Suprapubic skin (tissue), 4 donors: ENCODE results near the gene UGT1A8. TPM values are rescaled to one million over a fixed set of nuclear protein-coding genes. Genes with fewer than 3 reads are reported as not detected.
"Not testable (repeated sequence)": the region's sequence is repeated elsewhere in the genome, so short reads cannot be mapped to it uniquely, and the experiment has no call there.

ENCODE experiments used
- DNase-seq, 2 donors: peaks; one replicate each; pipeline ENCODE4 v3.0.0-alpha.2; 2019; ENCODE audit warnings: low spot score in 2 of 2
- H3K27ac ChIP-seq: fragments of 200-600 bp; sonication (generic); one replicate; pipeline ENCODE4 v1.5.1; 2019
- H3K27me3 ChIP-seq: fragments of 200-600 bp; sonication (generic); one replicate; pipeline ENCODE4 v1.5.1; 2019
- H3K36me3 ChIP-seq: fragments of 200-600 bp; sonication (generic); one replicate; pipeline ENCODE4 v1.5.1; 2019
- H3K4me1 ChIP-seq: fragments of 200-600 bp; sonication (generic); one replicate; pipeline ENCODE4 v1.5.1; 2019
- H3K4me3 ChIP-seq: fragments of 200-600 bp; sonication (generic); one replicate; pipeline ENCODE4 v1.5.1; 2019; ENCODE audit warnings: mild to moderate bottlenecking
- H3K9me3 ChIP-seq: fragments of 200-600 bp; sonication (generic); one replicate; pipeline ENCODE4 v1.5.1; 2019
- EP300 ChIP-seq: sonication (generic); formaldehyde crosslinking; IDR thresholded peaks from one replicate; pipeline ENCODE4 v1.6.1; 2017; ENCODE audit warnings: antibody characterized with exemption
- POLR2A ChIP-seq, 2 donors: fragments of 450-650 bp; IDR thresholded peaks; one replicate each; pipeline ENCODE4 v1.6.1; 2017; ENCODE audit warnings: antibody characterized with exemption in 2 of 2, mild to moderate bottlenecking in 2 of 2, moderate library complexity in 2 of 2
- POLR2AphosphoS5 ChIP-seq, 3 donors: sonication (generic); formaldehyde crosslinking; IDR thresholded peaks; one replicate each; pipeline ENCODE4 v1.6.1; 2017; ENCODE audit warnings: antibody characterized with exemption in 3 of 3
- WGBS: methylation state at CpG from one replicate; pipeline ENCODE4 v1.1.5; 2018; 5-methylcytosine and 5-hydroxymethylcytosine counted together
- total RNA-seq, 4 donors: library from RNA; depleted of rRNA; stranded (reverse); fragments of >200 nt; gene quantifications; one replicate each; pipeline ENCODE4 v1.1.0, GENCODE V29; 2016
- TF ChIP-seq, protein P1 (sequence below), 2 donors: fragments of 200-600 bp in 1 of 2; fragments of 450-650 bp in 1 of 2; sonication (generic) in 1 of 2; IDR thresholded peaks; one replicate each; pipeline ENCODE4 v1.5.1; 2016 to 2019; ENCODE audit warnings: antibody characterized with exemption in 2 of 2, mild to moderate bottlenecking in 1 of 2, moderate library complexity in 1 of 2

UGT1A8 gene
- total RNA-seq, 4 donors from 2014 or later: 0.47 TPM; not detected in 3

DNA sequence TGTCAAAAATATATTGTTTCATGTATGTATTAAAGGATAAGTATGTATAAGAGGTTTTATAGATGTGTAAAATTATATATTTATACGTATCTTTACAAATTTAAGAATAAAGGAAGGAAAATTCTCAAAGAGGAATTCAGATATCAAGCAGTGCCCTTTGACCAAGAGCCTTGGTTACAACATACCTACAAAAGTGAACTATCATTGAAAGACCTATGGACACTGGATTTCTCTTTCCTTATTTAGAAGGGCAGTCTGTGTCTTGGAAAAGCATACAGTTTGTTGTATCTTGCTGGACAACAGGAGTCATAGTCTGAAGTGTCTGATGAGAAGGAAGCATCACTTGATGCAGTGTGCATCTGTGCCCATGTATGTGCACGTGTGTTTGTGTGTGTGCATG is 29.0 kb upstream of the UGT1A8 start:
- Histone ChIP-seq H3K9me3 (no peaks in the 10 kb centered on the region), H3K4me1 (no peaks in the 10 kb centered on the region), H3K27me3 (peaks cover 3% of the 10 kb centered on the region), H3K36me3 (no peaks in the 10 kb centered on the region), H3K27ac (no peak overlapping the region), H3K4me3 (no peak overlapping the region)
- 96% methylated on average over 2 of the region's 2 CpGs for WGBS
- DNase-seq: no peak
- TF ChIP-seq, protein P1, sequence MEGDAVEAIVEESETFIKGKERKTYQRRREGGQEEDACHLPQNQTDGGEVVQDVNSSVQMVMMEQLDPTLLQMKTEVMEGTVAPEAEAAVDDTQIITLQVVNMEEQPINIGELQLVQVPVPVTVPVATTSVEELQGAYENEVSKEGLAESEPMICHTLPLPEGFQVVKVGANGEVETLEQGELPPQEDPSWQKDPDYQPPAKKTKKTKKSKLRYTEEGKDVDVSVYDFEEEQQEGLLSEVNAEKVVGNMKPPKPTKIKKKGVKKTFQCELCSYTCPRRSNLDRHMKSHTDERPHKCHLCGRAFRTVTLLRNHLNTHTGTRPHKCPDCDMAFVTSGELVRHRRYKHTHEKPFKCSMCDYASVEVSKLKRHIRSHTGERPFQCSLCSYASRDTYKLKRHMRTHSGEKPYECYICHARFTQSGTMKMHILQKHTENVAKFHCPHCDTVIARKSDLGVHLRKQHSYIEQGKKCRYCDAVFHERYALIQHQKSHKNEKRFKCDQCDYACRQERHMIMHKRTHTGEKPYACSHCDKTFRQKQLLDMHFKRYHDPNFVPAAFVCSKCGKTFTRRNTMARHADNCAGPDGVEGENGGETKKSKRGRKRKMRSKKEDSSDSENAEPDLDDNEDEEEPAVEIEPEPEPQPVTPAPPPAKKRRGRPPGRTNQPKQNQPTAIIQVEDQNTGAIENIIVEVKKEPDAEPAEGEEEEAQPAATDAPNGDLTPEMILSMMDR (IDR thresholded peaks at IDR 0.05): no peak
- TF ChIP-seq POLR2A (IDR thresholded peaks at IDR 0.05) (no peak), EP300 (no peak), POLR2AphosphoS5 (IDR thresholded peaks at IDR 0.05) (no peak)

DNA sequence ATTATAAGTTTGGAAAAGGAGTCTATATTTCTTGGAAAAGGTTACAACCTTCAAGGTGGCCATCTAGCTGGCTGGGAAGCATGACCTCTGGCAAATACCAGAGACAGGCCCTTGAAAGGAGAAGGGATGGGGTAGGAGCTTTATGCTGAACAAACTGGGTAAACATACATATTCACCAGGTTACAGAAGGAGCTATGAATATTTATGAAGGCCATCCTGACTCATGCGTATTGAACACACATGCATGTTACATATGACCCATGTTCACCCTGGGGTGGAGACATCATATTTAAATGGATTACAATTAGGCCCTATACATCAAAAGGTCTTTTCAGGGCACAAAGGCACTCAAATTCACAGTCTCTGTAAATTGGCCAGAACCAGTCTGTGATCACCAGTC is 24.7 kb upstream of the UGT1A8 start:
- not testable (repeated sequence) for H3K4me3 ChIP-seq, DNase-seq
- 80% methylated on average over 1 of the region's 1 CpG for WGBS

DNA sequence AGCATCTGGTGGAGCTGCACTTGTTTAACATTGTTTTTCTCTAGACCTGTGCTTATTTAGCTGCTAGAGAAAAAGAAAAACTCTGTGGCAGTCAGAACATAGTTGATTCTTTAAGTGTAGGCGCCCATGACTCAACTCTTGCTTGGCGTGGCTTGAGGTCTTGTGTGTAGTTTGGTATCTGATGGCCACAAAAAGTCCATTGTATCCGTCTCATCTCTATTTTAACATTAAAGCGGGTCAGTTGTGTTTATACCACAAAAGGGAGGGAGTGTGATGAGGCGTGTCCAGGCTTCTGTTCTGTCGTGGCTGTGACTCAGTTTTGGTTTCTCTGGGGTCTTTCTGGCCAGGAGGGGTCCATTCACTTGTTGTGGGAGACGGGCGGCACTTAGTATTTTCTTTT is 24.2 kb upstream of the UGT1A8 start:
- no peaks in the 10 kb centered on the region for H3K4me1 ChIP-seq
- H3K27ac ChIP-seq: no peak overlapping the region
- no peaks in the 10 kb centered on the region for H3K36me3 ChIP-seq
- DNase-seq: no peak
- H3K9me3 ChIP-seq: no peaks in the 10 kb centered on the region
- H3K27me3 ChIP-seq: peaks cover 3% of the 10 kb centered on the region
- TF ChIP-seq EP300 (no peak), POLR2A (IDR thresholded peaks at IDR 0.05) (no peak), POLR2AphosphoS5 (IDR thresholded peaks at IDR 0.05) (no peak)
- TF ChIP-seq, protein P1 (IDR thresholded peaks at IDR 0.05): no peak
- H3K4me3 ChIP-seq: no peak overlapping the region
- WGBS: 84% methylated on average over 8 of the region's 8 CpGs

More for the DNA sequence above, 24.7 kb upstream of the UGT1A8 start:
- H3K27me3 ChIP-seq, H3K36me3 ChIP-seq, H3K9me3 ChIP-seq, H3K27ac ChIP-seq, H3K4me1 ChIP-seq: not testable (repeated sequence)

DNA sequence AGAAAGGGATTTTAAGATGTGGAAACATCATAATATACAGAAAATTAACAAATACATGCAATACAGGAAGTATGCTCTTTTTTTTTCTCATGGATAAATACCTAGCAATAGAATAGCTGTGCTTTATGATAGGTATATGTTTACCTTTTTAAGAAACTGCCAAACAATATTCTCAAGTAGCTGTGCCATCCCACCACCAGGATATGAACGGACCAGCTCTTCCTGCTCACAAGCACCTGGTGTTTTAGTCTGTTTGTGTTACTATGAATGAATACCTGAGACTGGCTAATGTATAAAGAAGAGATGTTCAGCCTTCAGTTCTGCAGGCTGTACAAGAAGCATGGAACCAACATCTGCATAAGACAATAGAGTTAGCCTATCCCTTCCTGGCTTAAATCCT is 19.9 kb upstream of the UGT1A8 start:
- H3K27me3 ChIP-seq: no peaks in the 10 kb centered on the region
- no peak overlapping the region for H3K27ac ChIP-seq
- 42% methylated on average over 1 of the region's 1 CpG for WGBS
- no peak overlapping the region for H3K4me3 ChIP-seq
- H3K36me3 ChIP-seq: no peaks in the 10 kb centered on the region
- DNase-seq: no peak
- TF ChIP-seq POLR2AphosphoS5 (IDR thresholded peaks at IDR 0.05): no peak
- no peak for TF ChIP-seq POLR2A (IDR thresholded peaks at IDR 0.05)
- no peak for TF ChIP-seq EP300
- H3K4me1 ChIP-seq: no peaks in the 10 kb centered on the region
- H3K9me3 ChIP-seq: no peaks in the 10 kb centered on the region

DNA sequence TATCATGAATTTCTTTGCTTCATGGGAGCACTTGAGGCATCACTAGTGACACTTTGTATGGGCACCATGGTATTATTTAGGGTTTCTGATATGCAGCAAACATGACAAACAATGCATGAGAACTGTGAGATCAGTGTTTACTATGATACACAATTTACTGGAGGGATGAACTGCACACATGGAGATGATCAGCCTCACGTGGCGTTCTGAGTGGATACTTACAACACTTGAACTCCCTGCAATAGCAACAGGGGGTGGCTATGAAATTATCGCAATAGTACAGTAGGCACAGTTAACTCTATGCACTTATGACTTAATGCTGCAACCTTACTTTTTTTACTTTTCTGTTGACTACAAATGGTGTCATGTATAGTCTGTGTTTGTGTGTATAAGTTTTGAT is 18.5 kb upstream of the UGT1A8 start:
- no peaks in the 10 kb centered on the region for H3K9me3 ChIP-seq
- 60% methylated on average over 3 of the region's 3 CpGs for WGBS
- H3K4me1 ChIP-seq: no peaks in the 10 kb centered on the region
- TF ChIP-seq POLR2A (IDR thresholded peaks at IDR 0.05) (no peak), EP300 (no peak), POLR2AphosphoS5 (IDR thresholded peaks at IDR 0.05) (no peak)
- TF ChIP-seq, protein P1 (IDR thresholded peaks at IDR 0.05): no peak
- no peak overlapping the region for H3K4me3 ChIP-seq
- H3K27ac ChIP-seq: no peak overlapping the region
- no peak for DNase-seq
- H3K36me3 ChIP-seq: no peaks in the 10 kb centered on the region
- no peaks in the 10 kb centered on the region for H3K27me3 ChIP-seq

DNA sequence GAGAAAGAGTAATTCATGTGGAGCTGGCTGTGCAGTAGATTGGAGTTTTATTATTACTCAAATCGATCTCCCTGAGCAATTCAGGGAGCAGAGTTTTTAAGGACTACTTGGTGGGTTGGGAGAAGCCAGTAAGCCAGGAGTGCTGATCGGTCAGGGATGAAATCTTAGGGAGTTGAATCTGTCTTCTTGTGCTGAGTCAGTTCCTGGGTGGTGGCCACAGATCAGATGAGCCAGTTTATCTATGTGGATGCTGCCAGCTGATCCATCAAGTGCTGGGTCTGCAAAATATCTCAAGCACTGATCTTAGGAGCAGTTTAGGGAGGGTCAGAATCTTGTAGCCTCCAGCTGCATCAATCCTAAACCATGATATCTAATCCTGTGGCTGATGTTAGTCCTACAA is 17.0 kb upstream of the UGT1A8 start:
- Histone ChIP-seq H3K4me1 (no peaks in the 10 kb centered on the region), H3K36me3 (no peaks in the 10 kb centered on the region), H3K4me3 (no peak overlapping the region), H3K27me3 (no peaks in the 10 kb centered on the region), H3K27ac (no peak overlapping the region), H3K9me3 (no peaks in the 10 kb centered on the region)
- WGBS: 58% methylated on average over 2 of the region's 2 CpGs
- no peak for DNase-seq
- TF ChIP-seq POLR2AphosphoS5 (IDR thresholded peaks at IDR 0.05): no peak
- TF ChIP-seq, protein P1 (IDR thresholded peaks at IDR 0.05): no peak
